Fibroblast of lung (primary cell): ENCODE measurements around the gene CBL. TPM values are rescaled to one million over a fixed set of nuclear protein-coding genes. Genes with fewer than 3 reads are reported as not detected.

Experiments used
- DNase-seq, 2 donors: peaks; one replicate each; pipeline versions ENCODE4 v3.0.0 to v3.0.0-alpha.2; 2010; ENCODE audit warnings: low read depth in 2 of 2
- H2AFZ ChIP-seq: 2 replicates; pipeline ENCODE4 v1.5.1; 2012; ENCODE audit warnings: low read length, control low read depth, inconsistent platforms
- H3K27ac ChIP-seq: 2 replicates; pipeline ENCODE4 v1.5.1; 2011; ENCODE audit warnings: low read length, control low read depth; ENCODE audit not compliant: insufficient read depth
- H3K27me3 ChIP-seq: 2 replicates; pipeline ENCODE4 v1.5.1; 2011; ENCODE audit warnings: mild to moderate bottlenecking, low read length; ENCODE audit not compliant: control insufficient read depth, insufficient read depth
- H3K36me3 ChIP-seq: 2 replicates; pipeline ENCODE4 v1.5.1; 2011; ENCODE audit warnings: low read length; ENCODE audit not compliant: control insufficient read depth, insufficient read depth
- H3K4me1 ChIP-seq: 2 replicates; pipeline ENCODE4 v1.5.1; 2011; ENCODE audit warnings: low read length; ENCODE audit not compliant: control insufficient read depth, insufficient read depth; ENCODE audit errors: extremely low read depth
- H3K4me2 ChIP-seq: 2 replicates; pipeline ENCODE4 v1.5.1; 2011; ENCODE audit warnings: low read length, control low read depth; ENCODE audit not compliant: insufficient read depth; ENCODE audit errors: extremely low read depth
- H3K4me3 ChIP-seq, 4 experiments: fragments of 200-600 bp in 1 of 4; sonication (generic) in 1 of 4; replicated peaks in 1 of 4; 2 replicates each; pipeline ENCODE4 v1.5.1; 2011 to 2016; ENCODE audit warnings: low read length in 4 of 4, low read depth in 3 of 4, mild to moderate bottlenecking in 3 of 4, control low read depth in 2 of 4, inconsistent platforms in 1 of 4, mixed read lengths in 1 of 4; ENCODE audit not compliant: insufficient read depth in 1 of 4; ENCODE audit errors: control extremely low read depth in 1 of 4
- H3K79me2 ChIP-seq: 2 replicates; pipeline ENCODE4 v1.5.1; 2012; ENCODE audit warnings: mild to moderate bottlenecking, low read length, inconsistent platforms; ENCODE audit not compliant: control insufficient read depth, insufficient read depth
- H3K9ac ChIP-seq: 2 replicates; pipeline ENCODE4 v1.5.1; 2011; ENCODE audit warnings: mild to moderate bottlenecking, low read length, control low read depth; ENCODE audit not compliant: insufficient read depth
- H3K9me3 ChIP-seq: 2 replicates; pipeline ENCODE4 v1.5.1; 2012; ENCODE audit warnings: low read depth, low read length; ENCODE audit not compliant: control insufficient read depth, insufficient read depth
- H4K20me1 ChIP-seq: 2 replicates; pipeline ENCODE4 v1.5.1; 2011; ENCODE audit warnings: low read length; ENCODE audit not compliant: control insufficient read depth, insufficient read depth; ENCODE audit errors: extremely low read depth
- CTCF ChIP-seq, 2 donors: IDR thresholded peaks in 1 of 2; conservative IDR thresholded peaks in 1 of 2; 1 replicate in 1 of 2; 2 replicates in 1 of 2; pipeline ENCODE4 v1.5.1; 2011 to 2012; ENCODE audit warnings: low read length in 2 of 2, control low read depth in 1 of 2, inconsistent platforms in 1 of 2, low read depth in 1 of 2, mild to moderate bottlenecking in 1 of 2
- EZH2 ChIP-seq: IDR thresholded peaks from 2 replicates; pipeline ENCODE4 v1.5.1; 2012; ENCODE audit warnings: low read length, control low read depth, mild to moderate bottlenecking; ENCODE audit errors: missing control alignments
- polyA plus RNA-seq, 2 donors: library from polyadenylated mRNA; depleted of rRNA in 1 of 2; stranded (reverse) in 1 of 2; unstranded in 1 of 2; fragments of >200 nt; gene quantifications; 2 replicates each; pipeline ENCODE4 v1.2.1, GENCODE V29; 2011 to 2012; ENCODE audit warnings: missing spikeins in 1 of 2
- total RNA-seq: library from RNA; depleted of rRNA; stranded (reverse); fragments of >200 nt; gene quantifications from 2 replicates; pipeline ENCODE4 v1.2.1, GENCODE V29; 2014

The CBL gene
- total and polyA plus RNA-seq, 2 donors (not counting 1 experiment from before 2014, with no cell fraction given) = 11.1 to 12.4 TPM

GRCh38 chr11:119315131-119316015 lies 109.2 kb downstream of the CBL start:
- H3K27me3 ChIP-seq = peaks cover 8% of the 10 kb centered on the region
- H3K27ac ChIP-seq = no peak overlapping the region
- TF ChIP-seq CTCF (conservative IDR thresholded peaks at IDR 0.05 in 1 of 2, IDR thresholded peaks at IDR 0.05 in 1 of 2; ENCODE audit: low read depth in 1 of 2, low read length in 2 of 2) = no peak
- TF ChIP-seq EZH2 = no peak
- no peaks in the 10 kb centered on the region for H3K79me2 ChIP-seq
- peak overlapping the region; percentile 30 for H3K4me2 ChIP-seq
- H3K9ac ChIP-seq = no peak overlapping the region
- no peaks in the 10 kb centered on the region for H4K20me1 ChIP-seq
- peaks cover 2% of the 10 kb centered on the region for H3K36me3 ChIP-seq
- H3K4me3 ChIP-seq = peak overlapping the region in 2 of 4 experiments; percentile 49 to 53
- no peaks in the 10 kb centered on the region for H3K9me3 ChIP-seq
- peaks cover 12% of the 10 kb centered on the region for H3K4me1 ChIP-seq
- H2AFZ ChIP-seq = no peak overlapping the region
- DNase-seq = peak in 1 of 2 donors; percentile 18

GRCh38 chr11:119316016-119316728 lies 110.0 kb downstream of the CBL start:
- Histone ChIP-seq H3K79me2 (no peaks in the 10 kb centered on the region), H3K27ac (no peak overlapping the region), H3K4me3 (peak overlapping the region; percentile 25 to 53 (median 42)), H3K4me2 (peak overlapping the region; percentile 30), H3K9ac (peak overlapping the region; percentile 3), H3K4me1 (peaks cover 17% of the 10 kb centered on the region), H4K20me1 (no peaks in the 10 kb centered on the region), H3K36me3 (no peaks in the 10 kb centered on the region), H2AFZ (no peak overlapping the region), H3K9me3 (no peaks in the 10 kb centered on the region), H3K27me3 (peaks cover 8% of the 10 kb centered on the region)
- DNase-seq = peak in 1 of 2 donors; percentile 20
- TF ChIP-seq EZH2 (peak; percentile 77), CTCF (conservative IDR thresholded peaks at IDR 0.05 in 1 of 2, IDR thresholded peaks at IDR 0.05 in 1 of 2; ENCODE audit: low read depth in 1 of 2, low read length in 2 of 2) (no peak)
